Stimulated activated CD8-positive, alpha-beta memory T cell treated with anti-CD3 and anti-CD28 coated beads, Interleukin-7, amount 100 ng/mL, for 24 hours (primary cell): ENCODE measurements around the gene CD300LB.
"Not testable (repeated sequence)": the region's sequence is repeated elsewhere in the genome, so short reads cannot be mapped to it uniquely, and the experiment has no call there.

ENCODE experiments used
- DNase-seq: peaks from one replicate; pipeline ENCODE4 v3.0.0-alpha.2; 2020; ENCODE audit warnings: low read depth

The CD300LB gene

DNA sequence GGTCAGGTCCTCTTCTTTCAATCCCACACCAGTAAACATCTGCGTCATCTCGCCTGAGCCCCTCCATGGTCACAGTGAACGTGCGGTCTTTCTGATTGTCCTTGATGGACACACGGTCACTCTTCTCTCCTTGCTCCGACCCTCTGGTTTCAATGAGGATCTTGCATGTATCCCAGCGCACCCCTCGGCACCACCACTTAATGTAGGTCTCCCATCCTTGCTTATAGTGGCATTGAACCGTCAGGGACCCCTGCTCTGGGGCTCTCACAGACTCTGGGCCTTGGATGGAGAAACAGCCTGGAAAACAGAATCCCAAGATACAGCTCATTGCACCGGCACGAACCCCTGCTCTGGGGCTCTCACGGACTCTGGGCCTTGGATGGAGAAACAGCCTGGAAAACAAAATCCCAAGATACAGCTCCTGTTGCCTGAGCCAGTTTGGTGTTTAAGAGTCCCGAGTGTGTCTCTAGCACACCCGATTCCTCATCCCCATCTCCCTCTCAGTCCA is 5.4 kb downstream of the CD300LB start:
- no peak for DNase-seq

DNA sequence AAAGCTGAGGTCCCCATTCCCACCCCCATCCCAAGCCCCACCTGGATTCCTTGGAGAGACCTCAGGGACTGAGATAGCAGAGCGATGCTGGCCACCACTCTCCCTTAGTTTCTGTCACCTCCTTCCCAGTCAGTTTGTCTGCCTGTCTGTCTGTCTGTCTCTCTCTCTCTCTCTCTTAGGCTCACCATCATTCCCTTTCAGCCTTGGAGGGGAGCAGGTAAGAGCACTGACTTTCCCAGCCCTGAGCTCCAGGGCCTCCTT is 5.9 kb downstream of the CD300LB start:
- DNase-seq: no peak

- DNase-seq: no peak
Measured at GRCh38 chr17:74524653-74525464, 6.4 kb downstream of the CD300LB start.

GRCh38 chr17:74523308-74523707 is 8.0 kb downstream of the CD300LB start:
- no peak for DNase-seq

GRCh38 chr17:74522381-74523105 is 8.7 kb downstream of the CD300LB start:
- DNase-seq: no peak

DNA sequence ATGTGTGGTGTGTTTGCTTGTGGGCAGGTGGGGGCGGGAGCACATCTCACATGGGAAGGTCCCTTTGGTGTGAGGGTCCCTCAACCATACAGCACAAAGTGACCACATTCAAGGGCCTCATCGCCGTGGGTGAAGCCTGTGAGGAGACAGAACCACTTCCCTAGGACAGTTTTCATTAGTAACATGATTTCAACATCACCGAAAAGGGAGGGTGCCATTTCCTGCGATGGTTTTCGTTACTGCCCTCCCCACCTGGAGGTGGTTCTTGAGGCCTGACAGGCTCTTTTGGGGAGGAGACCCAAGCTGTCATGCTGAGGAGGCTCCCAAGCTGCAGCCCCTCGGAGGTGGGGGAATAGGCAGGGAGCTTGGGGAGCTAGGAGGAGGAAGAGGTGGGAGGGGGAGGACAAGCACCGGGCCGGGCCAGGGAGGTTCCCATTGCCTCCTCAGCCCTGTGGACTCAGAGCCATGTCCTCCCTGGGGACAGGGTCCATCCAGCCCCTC is 9.5 kb downstream of the CD300LB start:
- no peak for DNase-seq

DNA sequence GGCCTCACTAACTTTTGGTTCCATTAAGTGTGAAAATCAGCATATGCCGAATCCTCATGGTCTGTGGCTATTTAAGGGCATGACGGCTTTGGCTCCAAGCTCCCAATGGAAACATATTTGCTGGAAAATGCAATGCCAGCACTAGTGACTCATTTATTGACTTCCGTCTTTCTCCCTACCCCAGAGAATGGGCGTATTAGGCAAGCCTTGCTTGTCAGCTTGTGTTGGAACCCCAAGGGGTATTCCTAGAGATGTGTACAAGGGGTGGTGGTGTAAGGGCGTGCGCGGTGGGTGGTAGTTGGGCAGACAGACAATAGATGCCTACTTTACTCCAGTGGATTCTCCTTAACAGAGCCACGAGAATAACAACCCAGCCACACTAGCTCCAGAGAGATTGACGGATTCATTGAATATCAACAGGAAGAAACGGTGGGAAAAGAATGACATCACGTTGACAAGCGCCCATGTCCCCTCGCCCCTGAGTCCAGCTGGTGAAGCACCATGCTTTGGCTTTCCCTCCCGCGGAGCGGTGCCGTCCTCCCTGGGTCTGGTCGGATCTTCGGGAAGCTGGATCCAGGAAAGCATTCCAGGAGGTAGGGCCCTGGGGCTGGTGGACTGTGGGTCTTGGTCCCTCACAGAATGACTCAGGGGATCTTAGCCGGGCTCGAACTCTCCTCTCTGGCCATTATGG is 10.3 kb downstream of the CD300LB start:
- DNase-seq: no peak

GRCh38 chr17:74520016-74520434 is 11.2 kb downstream of the CD300LB start:
- no peak for DNase-seq

- not testable (repeated sequence) for DNase-seq
Measured at GRCh38 chr17:74518413-74518981, 12.8 kb downstream of the CD300LB start.

DNA sequence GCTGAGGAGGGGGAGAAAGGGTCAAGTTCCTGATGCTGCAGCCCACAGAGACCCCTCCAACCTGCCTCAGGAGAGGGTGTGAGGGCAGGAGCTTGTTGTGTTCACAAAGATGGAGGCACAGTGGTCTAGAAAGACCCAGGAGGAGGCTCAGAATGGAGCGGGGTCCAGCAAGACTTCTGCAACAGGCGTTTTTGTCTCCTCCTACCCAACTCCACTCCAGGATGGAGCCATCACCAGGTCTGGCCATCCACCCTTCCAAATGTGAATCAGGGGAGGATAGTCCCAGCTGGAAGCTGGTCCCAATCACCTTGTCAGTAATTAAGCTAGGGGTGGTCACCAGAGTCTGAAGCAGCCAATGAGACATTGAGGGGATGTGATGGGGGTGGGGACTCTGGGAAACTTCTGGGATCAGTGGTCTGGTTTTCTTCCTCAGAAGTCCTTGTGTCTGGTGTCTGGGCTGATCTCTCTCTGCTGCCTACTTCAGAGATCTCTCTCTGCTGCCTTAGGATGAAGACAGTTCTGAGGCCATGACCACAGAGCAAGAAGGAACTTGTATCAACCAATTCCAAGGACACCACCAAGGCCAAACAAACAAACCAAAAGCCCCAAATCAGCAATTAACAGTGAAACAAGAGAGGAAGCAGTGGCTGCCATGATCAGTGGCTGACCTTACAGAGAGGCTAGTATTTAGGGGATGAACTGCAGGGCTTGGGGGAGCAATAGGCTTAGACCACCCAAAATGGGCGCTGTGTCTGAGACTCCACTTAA is 14.5 kb downstream of the CD300LB start:
- no peak for DNase-seq

- DNase-seq: no peak
Measured at GRCh38 chr17:74515941-74516340, 15.3 kb downstream of the CD300LB start.

- peak; percentile 24 for DNase-seq
Measured at GRCh38 chr17:74514632-74515334, 16.5 kb downstream of the CD300LB start.

GRCh38 chr17:74513987-74514631 is 17.2 kb downstream of the CD300LB start:
- DNase-seq: no peak

GRCh38 chr17:74512624-74513091 is 18.6 kb downstream of the CD300LB start:
- DNase-seq: no peak

DNA sequence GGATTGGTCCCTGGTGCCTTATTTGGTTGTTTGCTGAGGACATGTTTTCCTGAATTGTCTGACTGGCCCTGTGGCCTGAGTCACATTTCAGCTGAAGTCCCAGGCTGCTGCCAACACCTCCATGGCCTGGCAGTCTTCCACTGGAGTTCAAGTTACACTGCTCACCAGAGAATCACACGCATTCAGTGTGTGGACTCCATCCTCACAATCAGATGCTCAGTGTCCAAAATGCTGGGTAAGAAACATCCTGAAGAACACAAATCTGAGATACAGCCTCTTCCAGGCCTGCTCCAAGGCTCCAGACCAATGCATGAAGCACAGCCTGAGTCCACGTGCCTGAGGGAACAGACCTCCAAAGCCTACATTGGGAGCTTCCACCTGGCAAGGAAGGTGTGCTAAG is 19.2 kb downstream of the CD300LB start:
- no peak for DNase-seq

DNA sequence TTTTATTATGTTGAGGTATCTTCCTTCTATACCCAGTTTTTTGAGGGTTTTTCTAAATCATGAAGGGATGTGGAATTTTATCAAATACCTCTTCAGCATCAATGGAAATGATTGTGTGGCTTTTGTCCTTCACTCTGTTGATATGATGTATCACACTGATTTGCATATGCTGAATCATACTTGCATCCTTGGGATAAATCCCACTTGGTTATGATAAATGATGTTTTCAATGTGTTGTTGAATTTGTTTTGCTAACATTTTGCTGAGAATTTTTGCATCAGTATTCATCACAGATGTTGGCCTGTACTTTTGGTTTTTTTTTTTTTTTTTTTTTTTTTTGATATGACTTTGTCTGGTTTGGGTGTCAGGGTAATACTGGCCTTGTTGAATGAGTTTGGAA is 23.1 kb downstream of the CD300LB start:
- no peak for DNase-seq

- DNase-seq: not testable (repeated sequence)
Measured at GRCh38 chr17:74503949-74504348, 27.3 kb downstream of the CD300LB start.

DNA sequence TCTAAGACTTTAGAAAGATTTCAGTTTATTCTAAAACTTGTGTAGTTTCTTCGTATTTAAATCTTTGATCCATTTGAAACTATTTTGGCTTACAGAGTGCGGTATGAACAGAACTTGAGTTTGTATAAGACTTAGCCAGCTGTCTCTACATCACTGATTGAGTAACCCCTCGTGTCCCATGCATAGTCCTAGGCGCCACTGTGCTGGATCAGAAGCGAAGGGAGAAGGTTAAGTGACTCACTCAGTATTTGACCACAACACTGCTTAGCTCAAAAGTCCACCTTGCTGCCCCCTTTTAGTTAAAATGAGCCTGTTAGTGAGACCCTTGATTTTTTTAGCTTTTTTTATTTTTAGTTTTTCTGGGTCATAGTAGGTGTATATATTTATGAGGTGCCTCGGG is 28.4 kb downstream of the CD300LB start:
- no peak for DNase-seq

GRCh38 chr17:74499992-74500391 is 31.3 kb downstream of the CD300LB start:
- DNase-seq: no peak

- no peak for DNase-seq
Measured at GRCh38 chr17:74497471-74497870, 33.8 kb downstream of the CD300LB start.
